DMS 273 (cell line): ENCODE results near the gene CENPH.
"Not testable (repeated sequence)": the region's sequence is repeated elsewhere in the genome, so short reads cannot be mapped to it uniquely, and the experiment has no call there.

Experiments used
- DNase-seq: peaks from one replicate; lab custom pipeline; 2025; ENCODE audit not compliant: unreplicated experiment; lab: John Stamatoyannopoulos, UW

CENPH gene

DNA sequence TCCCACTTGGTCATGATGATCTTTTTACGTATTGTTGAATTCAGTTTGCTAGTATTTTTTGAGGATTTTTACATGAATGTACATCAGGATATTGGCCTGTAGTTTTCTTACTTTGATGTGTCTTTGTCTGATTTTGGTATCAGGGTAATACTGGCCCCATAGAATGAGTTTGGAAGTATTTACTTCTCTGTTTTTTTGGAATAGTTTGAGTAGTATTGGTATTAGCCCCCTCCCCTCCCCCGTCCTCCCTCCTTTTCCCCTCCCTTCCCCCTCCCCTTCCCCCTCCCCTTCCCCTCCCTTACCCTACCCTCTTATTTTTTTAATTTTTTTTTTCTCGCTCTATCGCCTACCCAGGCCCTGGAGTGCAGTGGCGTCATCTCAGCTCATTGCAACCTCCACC lies 55.6 kb downstream of the CENPH start:
- no peak for DNase-seq

DNA sequence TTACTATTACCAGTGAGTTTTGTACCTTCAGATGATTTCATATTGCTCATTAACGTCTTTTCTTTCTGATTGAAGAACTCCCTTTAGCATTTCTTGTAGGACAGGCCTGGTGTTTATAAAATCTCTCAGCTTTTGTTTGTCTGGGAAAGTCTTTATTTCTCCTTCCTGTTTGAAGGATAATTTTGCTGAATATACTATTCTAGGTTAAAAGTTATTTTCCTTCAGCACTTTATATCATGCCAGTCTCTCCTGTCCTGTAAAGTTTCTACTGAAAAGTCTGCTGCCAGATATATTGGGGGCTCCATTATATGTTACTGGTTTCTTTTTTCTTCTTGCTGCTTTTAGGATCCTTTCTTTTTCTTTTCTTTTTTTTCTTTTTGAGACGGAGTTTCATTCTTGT lies 58.6 kb downstream of the CENPH start:
- no peak for DNase-seq

DNA sequence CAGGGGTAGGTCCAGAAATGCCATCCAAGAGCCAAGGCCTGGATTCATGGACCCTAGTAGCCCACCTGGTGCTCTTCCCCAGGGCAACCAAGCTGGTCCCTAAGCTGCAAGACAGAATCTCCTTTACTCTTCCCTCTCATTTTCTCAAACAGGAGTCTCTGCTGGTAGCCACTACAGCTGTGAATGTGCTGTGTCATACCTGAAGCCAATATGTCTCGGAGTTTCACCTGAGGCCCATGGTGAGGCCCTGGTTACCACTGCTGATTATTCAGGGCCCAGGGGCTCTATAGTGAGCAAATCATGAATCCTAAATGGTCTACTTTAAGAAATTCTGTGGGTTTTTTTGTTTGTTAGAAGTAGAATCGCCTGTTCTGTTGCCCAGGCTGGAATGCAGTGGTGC lies 61.2 kb downstream of the CENPH start:
- DNase-seq = no peak

DNA sequence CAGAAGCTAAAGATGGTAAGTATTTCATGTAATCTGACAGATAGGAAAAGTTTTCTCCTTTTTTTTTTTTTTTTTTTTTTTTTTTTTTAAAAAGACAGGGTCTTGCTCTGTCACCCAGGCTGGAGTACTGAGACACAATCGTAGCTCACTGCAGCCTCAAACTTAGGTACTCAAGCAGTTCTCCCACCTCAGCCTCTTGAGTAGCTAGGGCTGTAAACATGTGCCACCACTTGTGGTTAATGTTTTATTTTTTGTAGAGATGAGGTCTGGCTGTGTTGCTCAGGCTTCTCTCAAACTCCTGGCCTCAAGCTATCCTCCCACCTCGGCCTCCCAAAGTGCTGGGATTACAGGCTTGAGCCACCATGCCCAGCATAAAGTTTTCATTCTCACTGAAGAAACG lies 63.1 kb downstream of the CENPH start:
- DNase-seq = no peak

DNA sequence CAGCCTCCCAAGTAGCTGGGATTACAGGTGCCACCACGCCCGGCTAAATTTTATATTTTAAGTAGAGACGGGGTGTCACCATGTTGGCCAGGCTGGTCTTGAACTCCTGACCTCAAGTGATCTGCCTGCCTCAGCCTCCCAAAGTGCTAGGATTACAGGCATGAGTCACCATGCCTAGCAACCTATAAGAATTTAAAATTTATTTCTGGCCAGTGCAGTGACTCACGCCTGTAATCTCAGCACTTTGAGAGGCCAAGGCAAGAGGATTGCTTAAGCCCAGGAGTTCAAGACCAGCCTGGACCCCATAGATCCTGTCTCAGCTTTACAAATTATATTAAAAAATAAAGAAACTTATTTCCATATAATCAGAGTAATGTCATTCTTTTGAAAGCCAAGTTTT lies 66.6 kb downstream of the CENPH start:
- DNase-seq = not testable (repeated sequence)

DNA sequence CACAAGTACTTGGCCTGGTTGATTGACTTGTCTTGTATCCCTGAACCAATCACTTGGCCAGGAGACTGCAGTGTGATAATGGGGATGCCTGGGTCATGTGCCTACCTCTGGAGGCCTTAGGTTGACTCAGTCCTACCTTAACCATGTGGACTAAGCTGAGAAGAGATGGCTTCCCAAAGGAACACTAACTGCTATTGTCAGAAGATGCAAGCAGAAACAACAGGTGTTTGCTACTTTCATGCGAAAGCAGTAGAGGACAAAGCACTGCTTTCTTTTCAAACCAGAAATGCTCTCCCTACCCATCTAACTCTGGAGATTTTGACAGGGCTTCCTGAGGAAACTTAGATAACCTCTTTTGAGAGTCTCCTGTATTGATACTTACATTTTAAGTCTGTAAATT lies 68.2 kb downstream of the CENPH start:
- DNase-seq = no peak
